Caco-2 (cell line): ENCODE data around the gene WWP2. TPM values are rescaled to one million over a fixed set of nuclear protein-coding genes. Genes with fewer than 3 reads are reported as not detected.
A peak's percentile ranks its signal among the peaks of the same experiment; 100 is the strongest.

ENCODE experiments used
- BruUV-seq: library from RNA; stranded (reverse); fragments of 400-500 nt; replicated peaks from 2 replicates; lab custom pipeline; 2021; lab: Mats Ljungman, UMichigan
- CTCF ChIA-PET: fragments of 300-600 bp; sonication (Branson Sonifier 250); formaldehyde crosslinking; loops from one replicate; lab custom pipeline; 2022; ENCODE audit warnings: antibody characterized with exemption; lab: Charles Lee
- POLR2A ChIA-PET: fragments of 300-600 bp; sonication (Branson Sonifier 250); formaldehyde crosslinking; loops from one replicate; lab custom pipeline; 2022; ENCODE audit warnings: antibody characterized with exemption; lab: Charles Lee
- DNase-seq, 2 experiments: peaks; one replicate each; pipeline versions ENCODE4 v3.0.0 to v3.0.0-alpha.2; 2020 to 2022
- H3K27me3 ChIP-seq: replicated peaks from 2 replicates; pipeline ENCODE4 v1.6.0; 2011; ENCODE audit warnings: low read length; ENCODE audit not compliant: control insufficient read depth, insufficient read depth
- H3K36me3 ChIP-seq: 2 replicates; pipeline ENCODE4 v1.5.1; 2011; ENCODE audit warnings: low read length; ENCODE audit not compliant: control insufficient read depth, insufficient read depth
- H3K4me1 ChIP-seq: fragments of 250-450 bp; sonication (Bioruptor Pico); 2 replicates; pipeline ENCODE4 v1.5.1; 2020; ENCODE audit warnings: mild to moderate bottlenecking
- H3K4me3 ChIP-seq: 2 replicates; pipeline ENCODE4 v1.5.1; 2011; ENCODE audit warnings: low read depth, mild to moderate bottlenecking, control low read depth, low read length
- H3K9me3 ChIP-seq: fragments of 250-450 bp; sonication (Bioruptor Pico); 2 replicates; pipeline ENCODE4 v1.5.1; 2020; ENCODE audit warnings: mild to moderate bottlenecking, moderate library complexity
- H3K27ac Mint-ChIP-seq: one replicate; pipeline ENCODE4 v1.8.0; 2022; ENCODE audit warnings: mixed read lengths; ENCODE audit not compliant: unreplicated experiment
- H3K27me3 Mint-ChIP-seq: one replicate; pipeline ENCODE4 v1.8.0; 2022; ENCODE audit warnings: mixed read lengths; ENCODE audit not compliant: insufficient read depth, unreplicated experiment
- H3K36me3 Mint-ChIP-seq: one replicate; pipeline ENCODE4 v1.8.0; 2022; ENCODE audit warnings: mild to moderate bottlenecking, mixed read lengths; ENCODE audit not compliant: insufficient read depth, unreplicated experiment
- H3K4me1 Mint-ChIP-seq: one replicate; pipeline ENCODE4 v1.8.0; 2022; ENCODE audit warnings: low read depth, mixed read lengths; ENCODE audit not compliant: unreplicated experiment
- H3K4me3 Mint-ChIP-seq: one replicate; pipeline ENCODE4 v1.8.0; 2022; ENCODE audit warnings: mild to moderate bottlenecking, moderate library complexity, mixed read lengths; ENCODE audit not compliant: unreplicated experiment
- H3K9me3 Mint-ChIP-seq: one replicate; pipeline ENCODE4 v1.8.0; 2022; ENCODE audit warnings: mixed read lengths; ENCODE audit not compliant: unreplicated experiment
- intact Hi-C: fragments of 100-400 bp; cut with micrococcal nuclease; formaldehyde crosslinking; loops from one replicate; pipeline ENCODE4 v1.10.0; 2022; ENCODE audit not compliant: unreplicated experiment
- total RNA-seq: library from RNA; stranded (reverse); gene quantifications from 2 replicates; pipeline ENCODE4 v1.2.3, GENCODE V29; 2022
- TF ChIP-seq, protein P1 (sequence below), 2 experiments: fragments of 200-600 bp in 1 of 2; IDR thresholded peaks; 1 replicate in 1 of 2; 2 replicates in 1 of 2; pipeline versions ENCODE4 v1.5.1 to v1.8.0; 2011 to 2022; ENCODE audit warnings: antibody characterized with exemption in 1 of 2, control low read depth in 1 of 2, inconsistent platforms in 1 of 2, low read depth in 1 of 2, low read length in 1 of 2, mild to moderate bottlenecking in 1 of 2, moderate library complexity in 1 of 2; ENCODE audit not compliant: insufficient read depth in 1 of 2, severe bottlenecking in 1 of 2, unreplicated experiment in 1 of 2

WWP2 gene
- total RNA-seq, 1 experiment from 2014 or later: 39.7 TPM

DNA sequence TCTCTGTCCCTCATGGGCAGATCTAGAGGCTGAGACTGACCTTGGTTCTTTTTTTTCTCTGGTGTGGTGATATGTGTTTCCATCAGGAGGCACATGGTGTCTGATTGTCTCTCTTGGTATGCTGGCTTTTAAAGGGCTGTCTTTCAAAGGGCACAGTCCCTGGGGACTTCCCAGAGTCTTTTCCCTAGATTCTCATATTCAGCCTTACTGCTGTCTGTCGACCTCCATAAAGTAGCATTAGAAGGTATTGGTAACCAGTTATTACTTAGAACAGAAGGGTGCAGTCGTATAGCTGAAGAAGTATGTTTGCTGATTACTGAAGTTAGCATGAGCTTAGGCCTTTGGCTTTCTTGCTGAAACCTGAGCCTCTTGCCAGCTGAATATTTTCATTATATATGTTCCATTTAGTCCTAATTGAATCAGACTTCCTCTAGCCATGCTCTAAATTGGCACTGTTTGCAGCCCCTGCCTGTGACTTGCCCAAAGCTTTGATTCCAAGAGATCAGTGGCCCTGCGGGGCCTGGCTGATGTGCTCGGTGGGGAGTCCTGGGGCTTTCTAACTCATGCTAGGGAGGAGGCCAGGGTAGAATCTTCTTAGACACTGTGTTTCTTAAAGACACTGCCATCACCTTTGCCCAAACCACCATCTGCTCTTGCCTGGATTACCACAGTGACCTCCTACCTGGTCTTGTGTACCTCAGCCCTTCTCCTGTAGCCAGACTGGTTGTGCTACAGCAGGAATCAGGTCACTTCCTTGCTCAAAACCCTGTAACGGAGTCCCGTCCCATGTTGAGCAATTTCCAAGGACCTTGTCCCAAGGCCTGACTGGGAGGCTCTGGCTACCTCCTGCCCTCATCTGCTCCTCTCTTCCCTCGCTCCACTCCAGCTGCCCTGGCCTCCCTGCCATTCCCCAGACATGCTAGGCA lies 71.5 kb downstream of the WWP2 start:
- Histone ChIP-seq H3K4me3 (no peak overlapping the region), H3K9me3 (no peaks in the 10 kb centered on the region), H3K36me3 (no peaks in the 10 kb centered on the region), H3K4me1 (peaks cover 35% of the 10 kb centered on the region), H3K27me3 (no peaks in the 10 kb centered on the region)
- Mint-ChIP-seq H3K27me3 (no peaks in the 10 kb centered on the region), H3K27ac (peak overlapping the region; percentile 39), H3K4me3 (no peak overlapping the region), H3K36me3 (peaks cover 4% of the 10 kb centered on the region), H3K4me1 (peaks cover 31% of the 10 kb centered on the region), H3K9me3 (no peaks in the 10 kb centered on the region)
- TF ChIP-seq, protein P1, sequence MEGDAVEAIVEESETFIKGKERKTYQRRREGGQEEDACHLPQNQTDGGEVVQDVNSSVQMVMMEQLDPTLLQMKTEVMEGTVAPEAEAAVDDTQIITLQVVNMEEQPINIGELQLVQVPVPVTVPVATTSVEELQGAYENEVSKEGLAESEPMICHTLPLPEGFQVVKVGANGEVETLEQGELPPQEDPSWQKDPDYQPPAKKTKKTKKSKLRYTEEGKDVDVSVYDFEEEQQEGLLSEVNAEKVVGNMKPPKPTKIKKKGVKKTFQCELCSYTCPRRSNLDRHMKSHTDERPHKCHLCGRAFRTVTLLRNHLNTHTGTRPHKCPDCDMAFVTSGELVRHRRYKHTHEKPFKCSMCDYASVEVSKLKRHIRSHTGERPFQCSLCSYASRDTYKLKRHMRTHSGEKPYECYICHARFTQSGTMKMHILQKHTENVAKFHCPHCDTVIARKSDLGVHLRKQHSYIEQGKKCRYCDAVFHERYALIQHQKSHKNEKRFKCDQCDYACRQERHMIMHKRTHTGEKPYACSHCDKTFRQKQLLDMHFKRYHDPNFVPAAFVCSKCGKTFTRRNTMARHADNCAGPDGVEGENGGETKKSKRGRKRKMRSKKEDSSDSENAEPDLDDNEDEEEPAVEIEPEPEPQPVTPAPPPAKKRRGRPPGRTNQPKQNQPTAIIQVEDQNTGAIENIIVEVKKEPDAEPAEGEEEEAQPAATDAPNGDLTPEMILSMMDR (IDR thresholded peaks at IDR 0.05; ENCODE audit: insufficient read depth in 1 of 2, low read depth in 1 of 2, low read length in 1 of 2, severe bottlenecking in 1 of 2, unreplicated experiment in 1 of 2): no peak
- peak; percentile 34 to 62 for DNase-seq
- POLR2A ChIA-PET: interaction anchor here (0.6 kb wide), 1 partner anchor 1811 kb away, joined by 3 read pairs; no protein-coding TSS in a partner anchor
- intact Hi-C loops: no loop called here
- no TSS peak for BruUV-seq
- CTCF ChIA-PET: no interaction called here

DNA sequence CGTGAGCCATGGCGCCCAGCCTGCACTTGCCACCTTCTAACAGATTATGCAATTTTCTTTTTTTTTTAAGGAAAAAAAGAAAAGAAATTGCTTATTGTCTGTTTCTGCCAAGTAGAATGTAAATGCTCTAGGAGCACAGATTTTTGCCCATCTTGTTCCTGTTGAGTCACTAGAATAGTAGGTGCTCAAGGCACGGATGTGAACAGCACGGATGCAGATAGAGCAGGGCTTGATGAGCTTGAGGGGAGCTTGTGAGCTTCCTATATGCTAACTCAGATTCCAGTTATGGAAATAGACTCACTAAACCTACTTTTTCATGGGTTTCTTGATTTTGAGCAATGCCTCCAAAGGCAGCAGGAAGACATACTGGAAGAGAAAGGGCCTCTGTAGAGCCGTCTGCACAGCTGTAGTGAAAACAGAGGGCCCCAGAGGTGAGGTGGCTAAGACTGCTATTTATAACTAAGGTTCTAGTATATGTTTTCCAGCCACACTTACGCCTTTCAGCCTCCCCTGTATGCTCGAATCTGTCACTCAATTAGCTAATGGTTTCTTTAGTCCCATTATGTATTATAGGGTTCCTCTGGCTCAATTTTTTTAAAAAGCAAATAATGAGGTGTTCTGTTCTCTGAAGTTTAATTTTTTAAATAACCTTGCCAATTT lies 72.8 kb downstream of the WWP2 start:
- intact Hi-C loops: no loop called here
- ChIA-PET POLR2A (no interaction called here), CTCF (no interaction called here)
- no peaks in the 10 kb centered on the region for H3K27me3 ChIP-seq
- Mint-ChIP-seq H3K27ac (no peak overlapping the region), H3K4me1 (peaks cover 31% of the 10 kb centered on the region), H3K9me3 (no peaks in the 10 kb centered on the region), H3K36me3 (peaks cover 3% of the 10 kb centered on the region), H3K4me3 (no peak overlapping the region), H3K27me3 (no peaks in the 10 kb centered on the region)
- no peak for DNase-seq
- TF ChIP-seq, protein P1 (IDR thresholded peaks at IDR 0.05; ENCODE audit: insufficient read depth in 1 of 2, low read depth in 1 of 2, low read length in 1 of 2, severe bottlenecking in 1 of 2, unreplicated experiment in 1 of 2): no peak
- no TSS peak for BruUV-seq
- peaks cover 34% of the 10 kb centered on the region for H3K4me1 ChIP-seq
- H3K9me3 ChIP-seq: no peaks in the 10 kb centered on the region
- H3K36me3 ChIP-seq: no peaks in the 10 kb centered on the region
- no peak overlapping the region for H3K4me3 ChIP-seq

DNA sequence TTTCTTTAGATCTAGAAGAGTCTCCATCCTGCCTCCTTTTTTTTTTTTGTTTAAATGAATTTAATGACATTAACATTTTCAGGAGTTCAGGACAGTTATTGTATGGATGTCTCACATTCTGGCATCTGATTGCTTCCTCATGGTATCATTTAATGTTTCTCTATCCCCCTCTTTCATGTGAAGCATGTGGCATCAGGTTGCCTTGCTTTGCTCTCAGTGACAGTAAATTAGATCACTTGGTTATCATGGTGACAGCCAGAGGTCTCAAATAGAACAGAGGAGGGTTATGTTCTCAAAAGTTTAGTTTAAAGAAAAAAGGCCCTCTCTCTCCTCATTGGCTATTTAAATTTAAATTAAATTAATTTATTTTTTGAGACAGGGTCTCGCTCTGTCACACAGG lies 74.1 kb downstream of the WWP2 start:
- H3K4me3 Mint-ChIP-seq: no peak overlapping the region
- Histone ChIP-seq H3K27me3 (no peaks in the 10 kb centered on the region), H3K36me3 (no peaks in the 10 kb centered on the region), H3K4me3 (no peak overlapping the region), H3K4me1 (peaks cover 21% of the 10 kb centered on the region), H3K9me3 (no peaks in the 10 kb centered on the region)
- ChIA-PET CTCF (no interaction called here), POLR2A (no interaction called here)
- H3K9me3 Mint-ChIP-seq: no peaks in the 10 kb centered on the region
- intact Hi-C loops: no loop called here
- peaks cover 19% of the 10 kb centered on the region for H3K4me1 Mint-ChIP-seq
- BruUV-seq: no TSS peak
- TF ChIP-seq, protein P1 (IDR thresholded peaks at IDR 0.05; ENCODE audit: insufficient read depth in 1 of 2, low read depth in 1 of 2, low read length in 1 of 2, severe bottlenecking in 1 of 2, unreplicated experiment in 1 of 2): no peak
- H3K36me3 Mint-ChIP-seq: peaks cover 6% of the 10 kb centered on the region
- H3K27ac Mint-ChIP-seq: no peak overlapping the region
- no peak for DNase-seq
- H3K27me3 Mint-ChIP-seq: no peaks in the 10 kb centered on the region
